ENCODE results near the gene GTF2F1.
A peak's percentile ranks its signal among the peaks of the same experiment; 100 is the strongest.

GTF2F1 gene

DNA sequence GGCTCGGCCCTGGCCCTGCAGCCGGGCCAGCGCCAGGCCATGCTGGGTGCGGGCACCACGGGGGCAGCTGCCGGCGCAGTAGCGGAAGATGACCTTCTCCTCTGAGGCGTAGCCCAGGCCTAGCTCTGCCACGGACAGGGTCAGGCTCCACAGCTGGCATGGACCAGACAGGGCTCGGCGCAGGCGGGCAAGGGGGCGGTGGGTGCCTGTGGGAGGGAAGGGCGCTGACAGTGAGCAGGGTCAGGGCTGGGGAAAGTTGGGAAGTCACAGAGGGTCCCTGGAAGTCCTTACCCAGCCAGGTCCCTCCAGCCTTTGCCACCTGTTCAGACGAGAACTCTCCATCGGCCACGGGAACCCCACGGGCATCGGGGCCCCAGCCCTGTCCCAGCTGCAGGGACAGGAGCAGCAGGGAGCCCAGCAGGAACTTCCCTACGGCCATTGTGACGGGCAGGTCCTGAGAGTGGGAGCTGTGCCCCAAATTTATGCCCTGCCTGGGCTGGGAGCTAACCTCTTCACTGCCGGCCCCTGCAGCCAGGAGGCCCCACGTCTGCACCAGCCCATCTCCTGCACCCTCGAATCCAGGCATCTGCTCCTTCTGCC is 17.5 kb downstream of the GTF2F1 start, which contains the start of gene PSPN:
Gene PSPN, minus strand, starts transcription at position 523 of the 600 bp plus-strand sequence. Its CDS starts 84 bp downstream, at position 439.
- Histone ChIP-seq H3K9ac (ENCODE audit: low read length) (no peak within 1 kb of the TSS), H2AFZ (ENCODE audit: low read length) (no peak within 1 kb of the TSS), H3K4me1 (ENCODE audit: insufficient read depth, low read length, severe bottlenecking) (peaks cover 19% of the 10 kb centered on the region), H3K36me3 (ENCODE audit: insufficient read depth, low read length) (peaks cover 25% of the 10 kb centered on the region), H3K9me2 (ENCODE audit: low read depth, low read length) (no peaks in the 10 kb centered on the region), H3K27me3 (ENCODE audit: insufficient read depth, low read length) (no peaks in the 10 kb centered on the region), H3K79me2 (ENCODE audit: insufficient read depth, low read length) (no peaks in the 10 kb centered on the region), H3K4me2 (ENCODE audit: low read length) (no peak within 1 kb of the TSS), H4K20me1 (ENCODE audit: insufficient read depth, low read length) (no peaks in the 10 kb centered on the region), H3F3A (ENCODE audit: insufficient read depth, low read length) (no peaks in the 10 kb centered on the region), H3K27ac (ENCODE audit: low read depth, low read length, poor library complexity, severe bottlenecking) (no peak within 1 kb of the TSS), H3K9me3 (ENCODE audit: low read length) (no peaks in the 10 kb centered on the region), H3K4me3 (ENCODE audit: low read depth, low read length, poor library complexity, severe bottlenecking) (no peak within 1 kb of the TSS)
- TF ChIP-seq, protein P1, sequence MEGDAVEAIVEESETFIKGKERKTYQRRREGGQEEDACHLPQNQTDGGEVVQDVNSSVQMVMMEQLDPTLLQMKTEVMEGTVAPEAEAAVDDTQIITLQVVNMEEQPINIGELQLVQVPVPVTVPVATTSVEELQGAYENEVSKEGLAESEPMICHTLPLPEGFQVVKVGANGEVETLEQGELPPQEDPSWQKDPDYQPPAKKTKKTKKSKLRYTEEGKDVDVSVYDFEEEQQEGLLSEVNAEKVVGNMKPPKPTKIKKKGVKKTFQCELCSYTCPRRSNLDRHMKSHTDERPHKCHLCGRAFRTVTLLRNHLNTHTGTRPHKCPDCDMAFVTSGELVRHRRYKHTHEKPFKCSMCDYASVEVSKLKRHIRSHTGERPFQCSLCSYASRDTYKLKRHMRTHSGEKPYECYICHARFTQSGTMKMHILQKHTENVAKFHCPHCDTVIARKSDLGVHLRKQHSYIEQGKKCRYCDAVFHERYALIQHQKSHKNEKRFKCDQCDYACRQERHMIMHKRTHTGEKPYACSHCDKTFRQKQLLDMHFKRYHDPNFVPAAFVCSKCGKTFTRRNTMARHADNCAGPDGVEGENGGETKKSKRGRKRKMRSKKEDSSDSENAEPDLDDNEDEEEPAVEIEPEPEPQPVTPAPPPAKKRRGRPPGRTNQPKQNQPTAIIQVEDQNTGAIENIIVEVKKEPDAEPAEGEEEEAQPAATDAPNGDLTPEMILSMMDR (IDR thresholded peaks at IDR 0.05; ENCODE audit: low read length): no peak
- TF ChIP-seq EZH2 (IDR thresholded peaks at IDR 0.05; ENCODE audit: borderline replicate concordance, low read length): no peak

DNA sequence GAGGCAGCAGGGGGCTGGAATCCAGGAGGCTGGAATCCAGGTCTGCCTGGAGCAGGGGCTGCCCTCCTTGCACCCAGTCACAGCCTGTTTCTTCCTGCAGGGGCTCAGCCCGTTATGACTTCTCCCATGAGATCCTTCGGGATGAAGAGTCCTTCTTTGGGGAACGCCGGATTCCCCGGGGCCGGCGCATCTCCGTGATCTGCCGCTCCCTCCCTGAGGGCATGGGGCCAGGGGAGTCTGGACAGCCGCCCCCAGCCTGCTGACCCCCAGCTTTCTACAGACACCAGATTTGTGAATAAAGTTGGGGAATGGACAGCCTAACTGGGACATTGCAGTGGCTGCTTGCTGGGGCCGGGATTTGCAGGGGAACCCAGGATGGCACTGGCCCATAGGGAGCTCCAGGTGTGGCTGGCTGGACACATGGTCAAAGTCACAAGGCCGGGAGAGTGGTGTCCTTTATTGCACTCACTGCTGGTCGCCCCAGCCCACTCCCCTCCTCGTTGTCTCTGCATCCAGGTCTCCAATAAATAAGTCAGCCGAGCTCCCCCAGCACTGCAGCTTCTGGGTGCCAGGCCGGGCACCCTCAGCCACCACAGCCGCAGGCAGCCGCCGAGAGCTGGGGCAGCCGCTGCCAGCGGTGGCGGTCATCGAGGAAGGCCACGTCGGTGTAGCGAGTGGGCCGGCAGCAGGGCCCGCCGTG is 18.1 kb downstream of the GTF2F1 start:
- no peak for TF ChIP-seq EZH2 (IDR thresholded peaks at IDR 0.05; ENCODE audit: borderline replicate concordance, low read length)
- TF ChIP-seq, protein P1 (IDR thresholded peaks at IDR 0.05; ENCODE audit: low read length): no peak
- H3K27me3 ChIP-seq (ENCODE audit: insufficient read depth, low read length): no peaks in the 10 kb centered on the region
- no peak overlapping the region for H3K27ac ChIP-seq (ENCODE audit: low read depth, low read length, poor library complexity, severe bottlenecking)
- no peak overlapping the region for H2AFZ ChIP-seq (ENCODE audit: low read length)
- H3F3A ChIP-seq (ENCODE audit: insufficient read depth, low read length): no peaks in the 10 kb centered on the region
- H3K4me1 ChIP-seq (ENCODE audit: insufficient read depth, low read length, severe bottlenecking): peaks cover 19% of the 10 kb centered on the region
- H4K20me1 ChIP-seq (ENCODE audit: insufficient read depth, low read length): no peaks in the 10 kb centered on the region
- H3K4me2 ChIP-seq (ENCODE audit: low read length): no peak overlapping the region
- no peaks in the 10 kb centered on the region for H3K79me2 ChIP-seq (ENCODE audit: insufficient read depth, low read length)
- H3K4me3 ChIP-seq (ENCODE audit: low read depth, low read length, poor library complexity, severe bottlenecking): no peak overlapping the region
- no peaks in the 10 kb centered on the region for H3K9me3 ChIP-seq (ENCODE audit: low read length)
- peaks cover 18% of the 10 kb centered on the region for H3K36me3 ChIP-seq (ENCODE audit: insufficient read depth, low read length)
- H3K9ac ChIP-seq (ENCODE audit: low read length): no peak overlapping the region
- no peaks in the 10 kb centered on the region for H3K9me2 ChIP-seq (ENCODE audit: low read depth, low read length)

DNA sequence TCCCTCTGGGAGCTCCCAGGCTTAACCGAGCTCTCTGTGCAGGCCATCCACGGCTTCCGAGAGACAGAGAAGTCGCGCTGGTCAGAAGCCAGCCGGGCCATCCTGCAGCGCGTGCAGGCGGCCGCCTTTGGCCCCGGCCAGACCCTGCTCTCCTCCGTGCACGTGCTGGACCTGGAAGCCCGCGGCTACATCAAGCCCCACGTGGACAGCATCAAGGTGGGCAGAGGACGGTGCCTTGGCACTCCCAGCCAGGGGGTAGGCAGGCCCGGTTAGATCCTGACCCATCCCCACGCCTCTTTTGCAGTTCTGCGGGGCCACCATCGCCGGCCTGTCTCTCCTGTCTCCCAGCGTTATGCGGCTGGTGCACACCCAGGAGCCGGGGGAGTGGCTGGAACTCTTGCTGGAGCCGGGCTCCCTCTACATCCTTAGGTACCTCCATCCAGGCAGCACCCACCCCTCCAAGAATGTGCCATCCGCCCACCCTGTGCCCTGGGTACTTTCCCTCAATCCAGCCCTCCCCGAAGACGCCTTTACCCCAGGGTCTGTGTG is 18.7 kb downstream of the GTF2F1 start:
- H3F3A ChIP-seq (ENCODE audit: insufficient read depth, low read length): no peaks in the 10 kb centered on the region
- TF ChIP-seq, protein P1 (IDR thresholded peaks at IDR 0.05; ENCODE audit: low read length): no peak
- no peak for TF ChIP-seq EZH2 (IDR thresholded peaks at IDR 0.05; ENCODE audit: borderline replicate concordance, low read length)
- peaks cover 15% of the 10 kb centered on the region for H3K36me3 ChIP-seq (ENCODE audit: insufficient read depth, low read length)
- peak overlapping the region; percentile 60; the same call in 1 of the 2 replicates for H3K9ac ChIP-seq (ENCODE audit: low read length)
- H3K4me1 ChIP-seq (ENCODE audit: insufficient read depth, low read length, severe bottlenecking): peaks cover 19% of the 10 kb centered on the region
- H3K9me3 ChIP-seq (ENCODE audit: low read length): no peaks in the 10 kb centered on the region
- H3K4me3 ChIP-seq (ENCODE audit: low read depth, low read length, poor library complexity, severe bottlenecking): peak overlapping the region; percentile 69
- H3K4me2 ChIP-seq (ENCODE audit: low read length): peak overlapping the region; percentile 78
- H4K20me1 ChIP-seq (ENCODE audit: insufficient read depth, low read length): no peaks in the 10 kb centered on the region
- no peaks in the 10 kb centered on the region for H3K79me2 ChIP-seq (ENCODE audit: insufficient read depth, low read length)
- peak overlapping the region; percentile 58 for H3K27ac ChIP-seq (ENCODE audit: low read depth, low read length, poor library complexity, severe bottlenecking)
- no peaks in the 10 kb centered on the region for H3K9me2 ChIP-seq (ENCODE audit: low read depth, low read length)
- H2AFZ ChIP-seq (ENCODE audit: low read length): no peak overlapping the region
- H3K27me3 ChIP-seq (ENCODE audit: insufficient read depth, low read length): no peaks in the 10 kb centered on the region

All from OCI-LY1 (cell line).